K562 (cell line): ENCODE data around the gene NUDT15. TPM values are rescaled to one million over a fixed set of nuclear protein-coding genes. Genes with fewer than 3 reads are reported as not detected.

Experiments used
- HBP1 ChIP-seq: fragments of 450-650 bp; formaldehyde crosslinking; IDR thresholded peaks from 2 replicates; pipeline ENCODE4 v1.4.0; 2022; ENCODE audit warnings: missing genetic modification characterization
- SMAD4 ChIP-seq: fragments of 250-450 bp; sonication (Bioruptor Pico); conservative IDR thresholded peaks from 2 replicates; pipeline ENCODE4 v1.8.0; 2021; ENCODE audit warnings: inconsistent platforms, mild to moderate bottlenecking, moderate library complexity
- SMARCB1 ChIP-seq: IDR thresholded peaks from 2 replicates; pipeline ENCODE4 v1.6.1; 2011; ENCODE audit warnings: improper control_type of control experiment, low read depth; ENCODE audit not compliant: insufficient read length
- SRSF3 ChIP-seq: fragments of 200-400 bp; formaldehyde crosslinking; IDR thresholded peaks from 2 replicates; pipeline ENCODE4 v1.6.1; 2016; ENCODE audit warnings: mild to moderate bottlenecking, low read length, moderate library complexity; ENCODE audit not compliant: insufficient read depth
- polyA plus RNA-seq, 8 experiments: library from polyadenylated mRNA; depleted of rRNA in 4 of 8; stranded (reverse) in 5 of 8; unstranded in 3 of 8; fragments of >200 nt; fragmentation: Nextera tagmentation in 2 of 8; fragmentation: Illumina TruSeq in 1 of 8; extraction: Ambion mirVana in 2 of 8; extraction: Trizol in 1 of 8; gene quantifications; 2 replicates each; pipeline versions ENCODE4 v1.2.1 to v1.2.3, GENCODE V29; 2011 to 2014; ENCODE audit warnings: inconsistent platforms in 1 of 8, missing spikeins in 1 of 8
- total RNA-seq, 7 experiments: library from RNA; depleted of rRNA in 6 of 7; stranded (reverse); fragments of >200 nt in 6 of 7; fragmentation: Illumina TruSeq in 2 of 7; extraction: Trizol in 2 of 7; gene quantifications; 2 replicates each; pipeline versions ENCODE4 v1.2.1 to v1.2.3, GENCODE V29; 2011 to 2021; ENCODE audit warnings: low replicate concordance in 1 of 7
- TF ChIP-seq, protein P1 (sequence below): fragments of 450-650 bp; IDR thresholded peaks from 2 replicates; pipeline ENCODE4 v1.6.1; 2016; ENCODE audit warnings: antibody characterized with exemption
- TF ChIP-seq, protein P2 (sequence below): fragments of 250-450 bp; sonication (Bioruptor Pico); IDR thresholded peaks from 2 replicates; pipeline ENCODE4 v1.5.0; 2021; ENCODE audit warnings: mild to moderate bottlenecking, borderline replicate concordance
- TF ChIP-seq, protein P3 (sequence below), 2 experiments: fragments of 450-650 bp in 1 of 2; sonication (generic) in 1 of 2; formaldehyde crosslinking in 1 of 2; IDR thresholded peaks; 2 replicates each; pipeline versions ENCODE4 v1.7.1 to v1.9.0; 2016 to 2022; ENCODE audit warnings: inconsistent platforms in 1 of 2, mild to moderate bottlenecking in 1 of 2, missing genetic modification reagents in 1 of 2
- TF ChIP-seq, protein P4 (sequence below): fragments of 250-450 bp; sonication (Bioruptor Pico); IDR thresholded peaks from 2 replicates; pipeline ENCODE4 v1.6.1; 2021; ENCODE audit warnings: mild to moderate bottlenecking

NUDT15 gene
- total and polyA plus RNA-seq, 9 of the 15 experiments (the other 6 are each of a cell fraction or from before 2014, with no cell fraction given) = 14.2 to 26.9 (median 21.6) TPM

DNA sequence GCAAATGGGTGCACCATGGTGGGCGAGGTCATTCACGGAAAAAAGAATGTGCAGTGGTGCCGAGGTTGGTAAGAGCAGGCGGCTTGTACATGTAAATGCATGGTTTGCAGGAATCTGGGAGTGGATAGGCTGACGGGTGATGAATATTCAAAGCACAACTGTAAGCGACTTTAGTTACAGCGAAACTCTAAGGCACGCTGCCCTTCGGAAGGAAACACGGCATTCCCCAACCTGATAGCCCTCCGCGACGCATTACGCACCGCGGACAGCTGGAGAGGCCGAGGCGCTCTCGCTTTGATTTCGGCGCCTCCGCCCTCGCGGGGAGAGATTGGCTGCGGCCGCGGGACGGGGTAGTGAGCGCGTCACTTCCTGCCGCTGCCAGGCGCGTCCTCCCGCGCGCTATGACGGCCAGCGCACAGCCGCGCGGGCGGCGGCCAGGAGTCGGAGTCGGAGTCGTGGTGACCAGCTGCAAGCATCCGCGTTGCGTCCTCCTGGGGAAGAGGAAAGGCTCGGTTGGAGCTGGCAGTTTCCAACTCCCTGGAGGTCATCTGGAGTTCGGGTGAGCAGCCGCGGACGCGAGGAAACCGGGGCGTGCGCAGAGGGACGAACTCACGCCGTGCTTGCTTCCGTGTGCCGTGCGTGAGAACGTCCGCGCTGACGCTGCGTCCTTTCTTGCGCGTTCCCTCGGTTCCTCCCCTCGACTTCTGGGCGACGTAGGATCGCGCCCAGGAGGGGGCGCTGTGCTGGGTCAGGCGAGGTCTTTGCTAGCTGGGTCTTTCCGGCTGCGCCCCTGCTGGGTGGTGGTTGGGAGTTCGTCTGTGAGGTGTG lies at the start of gene NUDT15 (continued):
- TF ChIP-seq SMAD4 (CRISPR knock-in tag) (no peak), SRSF3 (no peak), HBP1 (CRISPR knock-in tag) (no peak), SMARCB1 (no peak)
- TF ChIP-seq, protein P1, sequence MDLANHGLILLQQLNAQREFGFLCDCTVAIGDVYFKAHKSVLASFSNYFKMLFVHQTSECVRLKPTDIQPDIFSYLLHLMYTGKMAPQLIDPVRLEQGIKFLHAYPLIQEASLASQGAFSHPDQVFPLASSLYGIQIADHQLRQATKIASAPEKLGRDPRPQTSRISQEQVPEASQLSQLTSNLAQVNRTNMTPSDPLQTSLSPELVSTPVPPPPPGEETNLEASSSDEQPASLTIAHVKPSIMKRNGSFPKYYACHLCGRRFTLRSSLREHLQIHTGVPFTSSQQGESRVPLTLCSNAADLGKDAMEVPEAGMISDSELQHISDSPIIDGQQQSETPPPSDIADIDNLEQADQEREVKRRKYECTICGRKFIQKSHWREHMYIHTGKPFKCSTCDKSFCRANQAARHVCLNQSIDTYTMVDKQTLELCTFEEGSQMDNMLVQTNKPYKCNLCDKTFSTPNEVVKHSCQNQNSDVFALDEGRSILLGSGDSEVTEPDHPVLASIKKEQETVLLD = peak; percentile 98
- TF ChIP-seq, protein P2, sequence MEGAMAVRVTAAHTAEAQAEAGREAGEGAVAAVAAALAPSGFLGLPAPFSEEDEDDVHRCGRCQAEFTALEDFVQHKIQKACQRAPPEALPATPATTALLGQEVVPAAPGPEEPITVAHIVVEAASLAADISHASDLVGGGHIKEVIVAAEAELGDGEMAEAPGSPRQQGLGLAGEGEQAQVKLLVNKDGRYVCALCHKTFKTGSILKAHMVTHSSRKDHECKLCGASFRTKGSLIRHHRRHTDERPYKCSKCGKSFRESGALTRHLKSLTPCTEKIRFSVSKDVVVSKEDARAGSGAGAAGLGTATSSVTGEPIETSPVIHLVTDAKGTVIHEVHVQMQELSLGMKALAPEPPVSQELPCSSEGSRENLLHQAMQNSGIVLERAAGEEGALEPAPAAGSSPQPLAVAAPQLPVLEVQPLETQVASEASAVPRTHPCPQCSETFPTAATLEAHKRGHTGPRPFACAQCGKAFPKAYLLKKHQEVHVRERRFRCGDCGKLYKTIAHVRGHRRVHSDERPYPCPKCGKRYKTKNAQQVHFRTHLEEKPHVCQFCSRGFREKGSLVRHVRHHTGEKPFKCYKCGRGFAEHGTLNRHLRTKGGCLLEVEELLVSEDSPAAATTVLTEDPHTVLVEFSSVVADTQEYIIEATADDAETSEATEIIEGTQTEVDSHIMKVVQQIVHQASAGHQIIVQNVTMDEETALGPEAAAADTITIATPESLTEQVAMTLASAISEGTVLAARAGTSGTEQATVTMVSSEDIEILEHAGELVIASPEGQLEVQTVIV (CRISPR knock-in tag) = no peak
- TF ChIP-seq, protein P3, sequence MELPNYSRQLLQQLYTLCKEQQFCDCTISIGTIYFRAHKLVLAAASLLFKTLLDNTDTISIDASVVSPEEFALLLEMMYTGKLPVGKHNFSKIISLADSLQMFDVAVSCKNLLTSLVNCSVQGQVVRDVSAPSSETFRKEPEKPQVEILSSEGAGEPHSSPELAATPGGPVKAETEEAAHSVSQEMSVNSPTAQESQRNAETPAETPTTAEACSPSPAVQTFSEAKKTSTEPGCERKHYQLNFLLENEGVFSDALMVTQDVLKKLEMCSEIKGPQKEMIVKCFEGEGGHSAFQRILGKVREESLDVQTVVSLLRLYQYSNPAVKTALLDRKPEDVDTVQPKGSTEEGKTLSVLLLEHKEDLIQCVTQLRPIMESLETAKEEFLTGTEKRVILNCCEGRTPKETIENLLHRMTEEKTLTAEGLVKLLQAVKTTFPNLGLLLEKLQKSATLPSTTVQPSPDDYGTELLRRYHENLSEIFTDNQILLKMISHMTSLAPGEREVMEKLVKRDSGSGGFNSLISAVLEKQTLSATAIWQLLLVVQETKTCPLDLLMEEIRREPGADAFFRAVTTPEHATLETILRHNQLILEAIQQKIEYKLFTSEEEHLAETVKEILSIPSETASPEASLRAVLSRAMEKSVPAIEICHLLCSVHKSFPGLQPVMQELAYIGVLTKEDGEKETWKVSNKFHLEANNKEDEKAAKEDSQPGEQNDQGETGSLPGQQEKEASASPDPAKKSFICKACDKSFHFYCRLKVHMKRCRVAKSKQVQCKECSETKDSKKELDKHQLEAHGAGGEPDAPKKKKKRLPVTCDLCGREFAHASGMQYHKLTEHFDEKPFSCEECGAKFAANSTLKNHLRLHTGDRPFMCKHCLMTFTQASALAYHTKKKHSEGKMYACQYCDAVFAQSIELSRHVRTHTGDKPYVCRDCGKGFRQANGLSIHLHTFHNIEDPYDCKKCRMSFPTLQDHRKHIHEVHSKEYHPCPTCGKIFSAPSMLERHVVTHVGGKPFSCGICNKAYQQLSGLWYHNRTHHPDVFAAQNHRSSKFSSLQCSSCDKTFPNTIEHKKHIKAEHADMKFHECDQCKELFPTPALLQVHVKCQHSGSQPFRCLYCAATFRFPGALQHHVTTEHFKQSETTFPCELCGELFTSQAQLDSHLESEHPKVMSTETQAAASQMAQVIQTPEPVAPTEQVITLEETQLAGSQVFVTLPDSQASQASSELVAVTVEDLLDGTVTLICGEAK (IDR thresholded peaks at IDR 0.05) = peak; percentile 80
- TF ChIP-seq, protein P3 (CRISPR knock-in tag; IDR thresholded peaks at IDR 0.05) = no peak
- TF ChIP-seq, protein P4, sequence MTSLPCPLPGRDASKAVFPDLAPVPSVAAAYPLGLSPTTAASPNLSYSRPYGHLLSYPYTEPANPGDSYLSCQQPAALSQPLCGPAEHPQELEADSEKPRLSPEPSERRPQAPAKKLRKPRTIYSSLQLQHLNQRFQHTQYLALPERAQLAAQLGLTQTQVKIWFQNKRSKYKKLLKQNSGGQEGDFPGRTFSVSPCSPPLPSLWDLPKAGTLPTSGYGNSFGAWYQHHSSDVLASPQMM (CRISPR knock-in tag) = no peak
